Stomach (tissue), 4 donors: Measurements from ENCODE around the gene STAM2.

Source experiments
- EP300 ChIP-seq: sonication (generic); formaldehyde crosslinking; IDR thresholded peaks from one replicate; pipeline ENCODE4 v1.6.1; 2017; ENCODE audit warnings: antibody characterized with exemption
- POLR2A ChIP-seq, 4 donors: fragments of 450-650 bp; IDR thresholded peaks; one replicate each; pipeline ENCODE4 v1.6.1; 2016; ENCODE audit warnings: antibody characterized with exemption in 4 of 4, control low read depth in 2 of 4, mild to moderate bottlenecking in 1 of 4, moderate library complexity in 1 of 4
- POLR2AphosphoS5 ChIP-seq, 3 donors: sonication (generic); formaldehyde crosslinking; IDR thresholded peaks; one replicate each; pipeline ENCODE4 v1.6.1; 2016; ENCODE audit warnings: antibody characterized with exemption in 3 of 3
- TF ChIP-seq, protein P1 (sequence below), 7 experiments: fragments of 450-650 bp in 4 of 7; fragments of 200-600 bp in 3 of 7; sonication (generic) in 3 of 7; IDR thresholded peaks; one replicate each; pipeline ENCODE4 v1.5.1; 2016 to 2019; ENCODE audit warnings: antibody characterized with exemption in 7 of 7, control low read depth in 2 of 7, mild to moderate bottlenecking in 1 of 7

DNA sequence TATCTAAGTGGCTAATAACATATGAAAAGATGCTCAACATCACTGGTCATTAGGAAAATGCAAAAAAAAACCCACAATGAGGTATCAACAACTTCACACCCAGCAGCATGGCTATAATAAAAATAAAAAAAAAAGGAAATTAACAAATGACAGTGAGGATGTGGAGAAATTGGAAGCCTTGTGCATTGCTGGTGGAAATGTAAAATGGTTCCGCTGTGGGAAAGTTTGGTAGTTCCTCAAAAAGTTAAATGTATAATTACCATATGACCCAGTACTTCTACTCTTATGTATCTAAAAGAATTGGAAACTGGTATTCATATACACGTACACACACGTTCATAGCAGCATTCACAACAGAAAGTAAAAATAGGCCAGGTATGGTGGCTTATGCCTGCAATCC is 61.2 kb downstream of the STAM2 start:
- no peak for TF ChIP-seq EP300
- TF ChIP-seq, protein P1, sequence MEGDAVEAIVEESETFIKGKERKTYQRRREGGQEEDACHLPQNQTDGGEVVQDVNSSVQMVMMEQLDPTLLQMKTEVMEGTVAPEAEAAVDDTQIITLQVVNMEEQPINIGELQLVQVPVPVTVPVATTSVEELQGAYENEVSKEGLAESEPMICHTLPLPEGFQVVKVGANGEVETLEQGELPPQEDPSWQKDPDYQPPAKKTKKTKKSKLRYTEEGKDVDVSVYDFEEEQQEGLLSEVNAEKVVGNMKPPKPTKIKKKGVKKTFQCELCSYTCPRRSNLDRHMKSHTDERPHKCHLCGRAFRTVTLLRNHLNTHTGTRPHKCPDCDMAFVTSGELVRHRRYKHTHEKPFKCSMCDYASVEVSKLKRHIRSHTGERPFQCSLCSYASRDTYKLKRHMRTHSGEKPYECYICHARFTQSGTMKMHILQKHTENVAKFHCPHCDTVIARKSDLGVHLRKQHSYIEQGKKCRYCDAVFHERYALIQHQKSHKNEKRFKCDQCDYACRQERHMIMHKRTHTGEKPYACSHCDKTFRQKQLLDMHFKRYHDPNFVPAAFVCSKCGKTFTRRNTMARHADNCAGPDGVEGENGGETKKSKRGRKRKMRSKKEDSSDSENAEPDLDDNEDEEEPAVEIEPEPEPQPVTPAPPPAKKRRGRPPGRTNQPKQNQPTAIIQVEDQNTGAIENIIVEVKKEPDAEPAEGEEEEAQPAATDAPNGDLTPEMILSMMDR (IDR thresholded peaks at IDR 0.05), result no peak
- TF ChIP-seq POLR2A (IDR thresholded peaks at IDR 0.05), result no peak
- TF ChIP-seq POLR2AphosphoS5 (IDR thresholded peaks at IDR 0.05), result no peak
